OCI-LY3 (cell line): ENCODE data around the gene SNRNP25.
A peak's percentile ranks its signal among the peaks of the same experiment; 100 is the strongest.

ENCODE experiments used
- H2AFZ ChIP-seq: fragments of 200-600, 300-600 bp; shearing (Covaris generic); 2 replicates; pipeline ENCODE4 v1.6.0; 2014; ENCODE audit warnings: antibody characterized with exemption, low read depth, low read length
- H3K27ac ChIP-seq: fragments of 200-600, 300-600 bp; sonication (generic); 2 replicates; pipeline ENCODE4 v1.5.1; 2014; ENCODE audit warnings: mild to moderate bottlenecking, low read length, moderate library complexity, mixed read lengths
- H3K27me3 ChIP-seq: fragments of 200-600, 300-600 bp; sonication (generic); 2 replicates; pipeline ENCODE4 v1.6.1; 2014; ENCODE audit warnings: low read depth, low read length, mixed read lengths
- H3K36me3 ChIP-seq: fragments of 200-600, 300-600 bp; sonication (generic); replicated peaks from 2 replicates; pipeline ENCODE3; 2014; ENCODE audit warnings: low read depth, low read length, mixed read lengths
- H3K4me1 ChIP-seq: fragments of 300-600, 200-600 bp; sonication (generic); 2 replicates; pipeline ENCODE4 v1.6.1; 2014; ENCODE audit warnings: low read length, mixed read lengths
- H3K4me2 ChIP-seq: fragments of 200-600, 300-600 bp; sonication (generic); 2 replicates; pipeline ENCODE4 v1.6.1; 2014; ENCODE audit warnings: low read length, mixed read lengths
- H3K4me3 ChIP-seq: fragments of 300-600, 200-600 bp; sonication (generic); 2 replicates; pipeline ENCODE4 v1.5.1; 2014; ENCODE audit warnings: antibody characterized with exemption, mild to moderate bottlenecking, low read length, moderate library complexity
- H3K79me2 ChIP-seq: fragments of 300-600, 200-600 bp; shearing (Covaris generic); 2 replicates; pipeline ENCODE4 v1.6.1; 2014; ENCODE audit warnings: mild to moderate bottlenecking, low read length, mixed read lengths
- H3K9ac ChIP-seq: fragments of 300-600, 200-600 bp; shearing (Covaris generic); 2 replicates; pipeline ENCODE4 v1.6.0; 2014; ENCODE audit warnings: mild to moderate bottlenecking, low read length, moderate library complexity
- H3K9me3 ChIP-seq: fragments of 200-600, 300-600 bp; shearing (Covaris generic); 2 replicates; pipeline ENCODE4 v1.6.1; 2014; ENCODE audit warnings: low read length, mixed read lengths; ENCODE audit not compliant: insufficient read depth
- H4K20me1 ChIP-seq: fragments of 200-600, 300-600 bp; sonication (generic); 2 replicates; pipeline ENCODE4 v1.6.1; 2016; ENCODE audit warnings: low read length, mixed read lengths; ENCODE audit not compliant: insufficient read depth
- EZH2phosphoT487 ChIP-seq: fragments of 200-600 bp; shearing (Covaris generic); IDR thresholded peaks from 2 replicates; pipeline ENCODE4 v1.6.1; 2018; ENCODE audit warnings: antibody characterized with exemption, mixed run types, low read depth
- TF ChIP-seq, protein P1 (sequence below): fragments of 200-600, 300-600 bp; sonication (generic); IDR thresholded peaks from 2 replicates; pipeline ENCODE4 v1.5.1; 2014; ENCODE audit warnings: antibody characterized with exemption, low read length, low read depth

The SNRNP25 gene

GRCh38 chr16:50769-51591 lies 2.6 kb upstream of the SNRNP25 start:
- Histone ChIP-seq H3K79me2 (peaks cover 74% of the 10 kb centered on the region), H3K9ac (no peak overlapping the region), H3K4me1 (peaks cover 10% of the 10 kb centered on the region), H3K9me3 (no peaks in the 10 kb centered on the region), H2AFZ (no peak overlapping the region), H4K20me1 (peaks cover 8% of the 10 kb centered on the region; the same call in 1 of the 2 replicates), H3K27me3 (no peaks in the 10 kb centered on the region), H3K4me2 (no peak overlapping the region), H3K36me3 (peaks cover 42% of the 10 kb centered on the region), H3K4me3 (no peak overlapping the region), H3K27ac (no peak overlapping the region)
- no peak for TF ChIP-seq EZH2phosphoT487
- TF ChIP-seq, protein P1, sequence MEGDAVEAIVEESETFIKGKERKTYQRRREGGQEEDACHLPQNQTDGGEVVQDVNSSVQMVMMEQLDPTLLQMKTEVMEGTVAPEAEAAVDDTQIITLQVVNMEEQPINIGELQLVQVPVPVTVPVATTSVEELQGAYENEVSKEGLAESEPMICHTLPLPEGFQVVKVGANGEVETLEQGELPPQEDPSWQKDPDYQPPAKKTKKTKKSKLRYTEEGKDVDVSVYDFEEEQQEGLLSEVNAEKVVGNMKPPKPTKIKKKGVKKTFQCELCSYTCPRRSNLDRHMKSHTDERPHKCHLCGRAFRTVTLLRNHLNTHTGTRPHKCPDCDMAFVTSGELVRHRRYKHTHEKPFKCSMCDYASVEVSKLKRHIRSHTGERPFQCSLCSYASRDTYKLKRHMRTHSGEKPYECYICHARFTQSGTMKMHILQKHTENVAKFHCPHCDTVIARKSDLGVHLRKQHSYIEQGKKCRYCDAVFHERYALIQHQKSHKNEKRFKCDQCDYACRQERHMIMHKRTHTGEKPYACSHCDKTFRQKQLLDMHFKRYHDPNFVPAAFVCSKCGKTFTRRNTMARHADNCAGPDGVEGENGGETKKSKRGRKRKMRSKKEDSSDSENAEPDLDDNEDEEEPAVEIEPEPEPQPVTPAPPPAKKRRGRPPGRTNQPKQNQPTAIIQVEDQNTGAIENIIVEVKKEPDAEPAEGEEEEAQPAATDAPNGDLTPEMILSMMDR, result no peak

GRCh38 chr16:54237-54581 lies 581 bp downstream of the SNRNP25 start:
- peak overlapping the region; percentile 67 for H3K27ac ChIP-seq

GRCh38 chr16:55571-56136 lies 2.0 kb downstream of the SNRNP25 start:
- no peaks in the 10 kb centered on the region for H3K27me3 ChIP-seq
- H3K79me2 ChIP-seq, result peaks cover 42% of the 10 kb centered on the region
- H3K4me2 ChIP-seq, result no peak overlapping the region
- TF ChIP-seq, protein P1, result no peak
- no peak for TF ChIP-seq EZH2phosphoT487
- H3K4me1 ChIP-seq, result peaks cover 20% of the 10 kb centered on the region
- H3K9me3 ChIP-seq, result no peaks in the 10 kb centered on the region
- no peak overlapping the region for H3K9ac ChIP-seq
- H3K36me3 ChIP-seq, result peaks cover 46% of the 10 kb centered on the region
- 0 out of 2 replicates have a peak, but pooled peaks cover 5% of the 10 kb centered on the region for H4K20me1 ChIP-seq
- no peak overlapping the region for H2AFZ ChIP-seq
- H3K27ac ChIP-seq, result no peak overlapping the region
- H3K4me3 ChIP-seq, result no peak overlapping the region

More at GRCh38 chr16:54237-54581, 581 bp downstream of the SNRNP25 start:
- H3K27me3 ChIP-seq, result no peaks in the 10 kb centered on the region
- H3K4me3 ChIP-seq, result peak overlapping the region; percentile 84
- H4K20me1 ChIP-seq, result 0 out of 2 replicates have a peak, but pooled peaks cover 5% of the 10 kb centered on the region
- peak overlapping the region; percentile 93 for H3K9ac ChIP-seq
- peak overlapping the region; percentile 43; the same call in 1 of the 2 replicates for H2AFZ ChIP-seq
- TF ChIP-seq EZH2phosphoT487, result no peak
- TF ChIP-seq, protein P1, result no peak
- H3K4me1 ChIP-seq, result peaks cover 20% of the 10 kb centered on the region
- peaks cover 54% of the 10 kb centered on the region for H3K79me2 ChIP-seq
- no peaks in the 10 kb centered on the region for H3K9me3 ChIP-seq
- peak overlapping the region; percentile 80 for H3K4me2 ChIP-seq
- H3K36me3 ChIP-seq, result peaks cover 51% of the 10 kb centered on the region

- peaks cover 35% of the 10 kb centered on the region for H3K79me2 ChIP-seq
- H2AFZ ChIP-seq, result no peak overlapping the region
- TF ChIP-seq EZH2phosphoT487, result no peak
- TF ChIP-seq, protein P1, result no peak
- no peak overlapping the region for H3K4me2 ChIP-seq
- H3K4me3 ChIP-seq, result no peak overlapping the region
- H3K9ac ChIP-seq, result no peak overlapping the region
- H3K9me3 ChIP-seq, result no peaks in the 10 kb centered on the region
- H4K20me1 ChIP-seq, result 0 out of 2 replicates have a peak, but pooled peaks cover 2% of the 10 kb centered on the region
- H3K4me1 ChIP-seq, result peaks cover 18% of the 10 kb centered on the region
- peaks cover 38% of the 10 kb centered on the region for H3K36me3 ChIP-seq
- no peaks in the 10 kb centered on the region for H3K27me3 ChIP-seq
- H3K27ac ChIP-seq, result no peak overlapping the region
Observed at GRCh38 chr16:56231-56927, 2.8 kb downstream of the SNRNP25 start.
